ENCODE results near the gene AATK. TPM values are rescaled to one million over a fixed set of nuclear protein-coding genes. Genes with fewer than 3 reads are reported as not detected.

The AATK gene
- total and polyA plus RNA-seq, 2 donors: 0.24 to 1.9 TPM

- H3K27me3 ChIP-seq (ENCODE audit: control insufficient read depth in 2 of 2, insufficient read depth in 1 of 2, low read length in 1 of 2): no peaks in the 10 kb centered on the region
- peak in 1 of 9 donors; percentile 37 for DNase-seq (ENCODE audit: low read depth in 6 of 9, low spot score in 9 of 9)
- peaks cover 0 to 44% of the 10 kb centered on the region in 2 donors for H3K4me1 ChIP-seq (ENCODE audit: control insufficient read depth in 2 of 2, insufficient read depth in 2 of 2, low read length in 2 of 2)
- peaks cover 0 to 2% of the 10 kb centered on the region in 2 donors for H3K36me3 ChIP-seq (ENCODE audit: control insufficient read depth in 2 of 2, insufficient read depth in 2 of 2, low read length in 1 of 2)
- H3K4me3 ChIP-seq (ENCODE audit: low read length in 2 of 2): no peak overlapping the region
- H3K27ac ChIP-seq (ENCODE audit: low read depth in 1 of 2, low read length in 1 of 2): no peak overlapping the region
- H3K9me3 ChIP-seq (ENCODE audit: control insufficient read depth in 2 of 2, insufficient read depth in 1 of 2, low read length in 1 of 2): no peaks in the 10 kb centered on the region
- WGBS: 89% methylated on average over 20 of the region's 20 CpGs
Measured at GRCh38 chr17:81067391-81067811, 98.6 kb downstream of the AATK start.

Other genes starting within 250 kb of the AATK start
- gene CHMP6, start 174.4 kb downstream of the AATK start, total RNA-seq: 6.3 TPM
- 30.8 TPM for gene CHMP6, start 174.4 kb downstream of the AATK start, polyA plus RNA-seq
- 8.4 TPM for gene BAIAP2, start 131.1 kb downstream of the AATK start, total RNA-seq
- gene BAIAP2, start 131.1 kb downstream of the AATK start, polyA plus RNA-seq: 23.1 TPM
- gene PVALEF, start 714 bp downstream of the AATK start, total RNA-seq: not detected
- gene PVALEF, start 714 bp downstream of the AATK start, polyA plus RNA-seq: 0.02 TPM
- gene CEP131, start 56.7 kb upstream of the AATK start, total RNA-seq: 6.3 TPM
- 13.3 TPM for gene CEP131, start 56.7 kb upstream of the AATK start, polyA plus RNA-seq
- 13.3 TPM for gene TEPSIN, start 72.8 kb upstream of the AATK start, total RNA-seq
- 85.3 TPM for gene TEPSIN, start 72.8 kb upstream of the AATK start, polyA plus RNA-seq
- gene NDUFAF8, start 73.1 kb upstream of the AATK start, total RNA-seq: 101 TPM
- 47.1 TPM for gene NDUFAF8, start 73.1 kb upstream of the AATK start, polyA plus RNA-seq
- gene SLC38A10, start 129.1 kb upstream of the AATK start, total RNA-seq: 21.0 TPM
- 63.6 TPM for gene SLC38A10, start 129.1 kb upstream of the AATK start, polyA plus RNA-seq
- gene BAHCC1, start 229.2 kb upstream of the AATK start, total RNA-seq: 5.8 TPM
- 7.3 TPM for gene BAHCC1, start 229.2 kb upstream of the AATK start, polyA plus RNA-seq

All from thymus (tissue), 11 donors.